ENCODE measurements around the gene GBGT1.

The GBGT1 gene

DNA sequence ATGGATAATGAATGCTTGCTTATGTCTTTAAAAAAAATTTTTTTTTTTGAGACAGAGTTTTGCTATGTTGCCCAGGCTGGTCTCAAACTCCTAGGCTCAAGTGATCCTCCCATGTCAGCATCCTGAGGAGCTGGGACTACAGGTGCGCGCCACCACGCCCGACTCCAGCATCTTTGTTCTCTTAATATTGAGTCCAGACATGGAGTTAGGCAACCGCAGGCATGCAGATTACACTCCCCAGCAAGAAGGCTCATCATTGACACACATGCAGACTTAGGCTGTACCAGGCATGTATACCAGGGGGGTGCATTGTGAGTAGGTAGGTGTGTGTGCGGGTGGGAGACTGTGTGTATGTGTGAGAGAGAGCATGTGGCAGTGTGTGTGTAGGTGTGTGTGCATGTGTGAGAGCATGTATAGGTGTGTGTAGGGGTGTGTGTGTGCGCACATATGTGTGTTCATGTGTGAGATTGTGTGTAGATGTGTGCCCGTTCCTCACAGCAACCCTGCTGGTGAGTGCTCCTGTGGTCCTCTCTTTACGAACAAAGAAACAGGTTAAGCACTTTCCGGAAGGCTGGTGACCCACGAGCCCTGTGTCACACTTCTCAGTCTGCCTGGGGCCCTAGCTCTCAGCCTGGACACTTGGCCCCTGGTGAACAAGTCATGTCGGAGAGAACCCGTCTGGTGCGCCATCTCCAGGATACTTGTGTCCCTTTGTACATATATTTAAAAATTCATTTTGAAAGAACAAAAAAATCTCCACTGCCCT is 39.2 kb upstream of the GBGT1 start:
- Mint-ChIP-seq H3K27ac (no peak overlapping the region), H3K4me3 (no peak overlapping the region), H3K27me3 (ENCODE audit: low read depth) (peaks cover 15% of the 10 kb centered on the region), H3K9me3 (no peaks in the 10 kb centered on the region), H3K36me3 (ENCODE audit: low read depth) (no peaks in the 10 kb centered on the region), H3K4me1 (ENCODE audit: low read depth) (no peaks in the 10 kb centered on the region)

DNA sequence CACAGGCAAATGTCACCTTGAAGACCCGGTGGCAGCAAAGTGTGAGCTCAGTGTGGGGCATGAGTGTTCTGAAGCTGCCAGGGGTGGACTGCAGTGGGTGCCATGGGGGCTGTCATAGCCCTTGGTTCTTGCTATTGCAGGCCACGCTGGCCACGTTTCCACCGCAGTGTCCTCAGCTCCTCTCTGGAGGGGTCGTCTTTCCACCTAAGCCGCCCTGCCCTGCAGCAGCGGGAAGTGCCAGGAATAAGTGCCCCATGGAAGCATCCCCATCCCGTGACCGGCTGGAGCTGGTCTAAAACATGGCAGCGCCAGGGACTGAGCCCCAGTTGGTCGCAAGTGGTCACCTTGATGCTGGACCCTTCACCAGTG is 38.4 kb upstream of the GBGT1 start:
- Mint-ChIP-seq H3K4me3 (no peak overlapping the region), H3K27me3 (ENCODE audit: low read depth) (peaks cover 18% of the 10 kb centered on the region), H3K27ac (no peak overlapping the region), H3K9me3 (no peaks in the 10 kb centered on the region), H3K36me3 (ENCODE audit: low read depth) (no peaks in the 10 kb centered on the region), H3K4me1 (ENCODE audit: low read depth) (no peaks in the 10 kb centered on the region)

DNA sequence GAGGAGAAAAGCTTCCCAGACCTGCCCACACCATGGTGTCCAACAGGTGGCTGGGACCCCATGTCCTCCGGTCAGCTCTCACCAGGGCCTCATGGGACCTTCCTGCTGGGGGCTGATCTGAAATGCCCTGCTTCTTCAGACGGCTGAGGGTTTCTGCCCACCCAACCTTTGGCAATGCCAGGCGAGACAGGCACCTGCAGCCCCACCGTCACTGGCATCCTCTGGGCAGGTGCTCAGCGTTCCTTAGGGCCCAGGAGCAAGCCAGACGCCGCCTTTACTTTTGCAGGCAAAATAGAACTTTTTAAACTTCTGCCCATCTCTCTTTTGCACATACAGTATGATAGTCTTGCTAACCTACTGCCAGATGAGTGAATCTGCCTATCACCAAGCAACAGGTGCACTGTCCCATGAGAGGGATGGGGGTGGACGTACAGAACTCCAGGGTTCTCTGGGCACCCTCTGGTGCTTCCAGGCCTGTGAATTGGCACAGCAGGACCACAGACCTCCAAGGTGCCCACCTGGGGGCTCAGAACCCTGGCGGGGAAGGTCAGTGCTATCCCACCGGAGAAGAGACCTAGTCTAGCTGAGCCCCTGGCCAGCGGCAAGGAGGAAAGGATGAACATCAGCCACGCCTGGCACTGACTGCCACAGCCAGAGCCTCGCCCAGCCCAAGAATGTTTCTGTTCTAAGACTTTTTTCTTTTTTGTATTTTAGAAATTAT is 37.9 kb upstream of the GBGT1 start:
- no peaks in the 10 kb centered on the region for H3K36me3 Mint-ChIP-seq (ENCODE audit: low read depth)
- H3K4me3 Mint-ChIP-seq: no peak overlapping the region
- peaks cover 18% of the 10 kb centered on the region for H3K27me3 Mint-ChIP-seq (ENCODE audit: low read depth)
- H3K4me1 Mint-ChIP-seq (ENCODE audit: low read depth): no peaks in the 10 kb centered on the region
- no peak overlapping the region for H3K27ac Mint-ChIP-seq
- H3K9me3 Mint-ChIP-seq: no peaks in the 10 kb centered on the region

DNA sequence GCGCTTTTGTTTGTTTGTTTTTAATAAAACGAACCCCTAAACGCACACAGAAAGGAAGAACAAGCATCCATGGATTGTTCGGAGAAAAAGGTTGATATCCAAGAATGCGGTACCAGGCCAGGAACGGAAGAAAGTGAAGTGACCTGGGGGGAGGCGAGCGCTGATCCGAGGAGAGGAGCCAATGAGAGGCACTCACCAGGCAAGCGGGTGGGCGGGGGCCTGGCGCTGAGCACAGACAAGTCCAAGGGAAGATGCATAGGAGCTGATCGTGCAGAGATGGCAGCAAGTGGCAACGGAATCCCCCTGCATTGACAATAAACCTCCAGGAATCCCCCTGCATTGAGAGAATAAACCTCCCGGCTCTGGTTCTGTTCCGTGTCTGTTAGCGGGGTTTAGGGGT is 36.9 kb upstream of the GBGT1 start:
- Mint-ChIP-seq H3K27ac (no peak overlapping the region), H3K4me1 (ENCODE audit: low read depth) (no peaks in the 10 kb centered on the region), H3K4me3 (no peak overlapping the region), H3K9me3 (no peaks in the 10 kb centered on the region), H3K27me3 (ENCODE audit: low read depth) (peaks cover 18% of the 10 kb centered on the region), H3K36me3 (ENCODE audit: low read depth) (no peaks in the 10 kb centered on the region)

DNA sequence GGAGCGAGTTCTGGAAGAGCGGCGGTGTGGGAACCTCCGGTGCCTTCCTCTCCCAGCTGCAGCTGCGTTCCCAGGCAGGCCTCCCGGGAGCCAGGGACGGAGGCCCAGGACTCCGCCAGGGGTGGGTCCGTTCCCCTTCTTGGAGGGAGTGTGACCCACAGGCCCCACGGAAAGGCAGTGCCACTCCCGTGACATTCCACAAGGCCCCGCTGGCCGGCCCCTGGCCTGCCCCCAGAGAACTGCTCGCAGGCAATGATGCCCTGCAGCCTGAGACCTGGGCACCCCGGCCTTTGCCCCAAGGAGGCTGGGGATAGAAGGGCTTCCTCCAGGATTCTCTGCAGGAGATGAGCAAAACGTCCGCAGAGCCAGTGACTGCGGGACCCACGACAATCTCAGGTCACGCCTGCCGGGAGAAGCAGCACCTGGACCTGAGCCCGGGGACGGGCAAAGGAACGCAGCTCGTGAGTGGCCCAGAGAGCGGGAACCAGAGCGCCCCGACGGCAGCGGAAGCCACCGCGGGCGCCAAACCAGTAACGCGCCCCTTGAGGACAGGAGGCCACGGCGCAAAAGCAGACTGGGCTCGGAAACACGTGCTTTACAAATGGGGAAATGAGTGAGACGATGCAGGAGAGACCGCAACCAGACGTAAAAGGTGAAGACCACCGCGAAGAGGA is 36.1 kb upstream of the GBGT1 start:
- peaks cover 4% of the 10 kb centered on the region for H3K9me3 Mint-ChIP-seq
- peak overlapping the region; percentile 69 for H3K4me3 Mint-ChIP-seq
- H3K36me3 Mint-ChIP-seq (ENCODE audit: low read depth): no peaks in the 10 kb centered on the region
- H3K4me1 Mint-ChIP-seq (ENCODE audit: low read depth): no peaks in the 10 kb centered on the region
- H3K27ac Mint-ChIP-seq: no peak overlapping the region
- H3K27me3 Mint-ChIP-seq (ENCODE audit: low read depth): peaks cover 25% of the 10 kb centered on the region

DNA sequence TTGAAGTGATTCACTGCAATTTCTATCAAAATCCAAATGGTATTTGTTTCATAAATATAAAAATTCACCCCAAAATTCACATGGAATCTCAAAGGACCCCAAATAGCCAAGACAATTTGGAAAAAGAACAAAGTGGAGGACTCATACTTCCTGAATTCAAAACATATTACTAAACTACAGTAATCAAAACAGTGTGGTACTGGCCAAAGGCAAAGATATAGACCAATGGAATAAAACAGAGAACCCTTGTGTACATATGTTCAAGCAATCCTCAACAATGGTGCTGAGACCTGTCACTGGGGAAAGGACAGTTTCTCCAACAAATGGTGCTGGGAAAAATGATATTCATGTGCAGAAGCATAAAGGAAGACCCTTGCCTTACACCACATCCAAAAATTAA is 31.3 kb upstream of the GBGT1 start:
- Mint-ChIP-seq H3K4me3 (no peak overlapping the region), H3K27ac (no peak overlapping the region), H3K9me3 (peaks cover 4% of the 10 kb centered on the region), H3K4me1 (ENCODE audit: low read depth) (no peaks in the 10 kb centered on the region), H3K36me3 (ENCODE audit: low read depth) (no peaks in the 10 kb centered on the region), H3K27me3 (ENCODE audit: low read depth) (peaks cover 26% of the 10 kb centered on the region)

DNA sequence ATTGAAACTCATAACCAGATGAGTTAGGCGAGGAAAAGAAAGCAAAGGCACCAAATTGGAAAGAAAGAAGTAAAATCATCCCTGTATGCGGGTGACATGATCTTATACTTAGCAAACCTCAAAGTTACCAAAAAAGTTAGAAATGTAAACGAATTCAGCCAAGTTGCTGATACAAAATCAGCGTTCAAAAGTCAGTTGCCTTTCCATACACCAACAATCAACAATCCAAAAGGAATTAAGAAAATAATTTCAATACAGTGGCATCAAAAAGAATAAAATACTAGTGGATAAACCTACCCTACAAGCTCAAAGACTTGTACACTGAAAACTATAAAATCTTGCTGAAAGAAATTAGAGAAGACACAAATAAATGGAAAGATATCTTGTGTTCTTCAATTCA is 30.9 kb upstream of the GBGT1 start:
- no peaks in the 10 kb centered on the region for H3K36me3 Mint-ChIP-seq (ENCODE audit: low read depth)
- no peak overlapping the region for H3K27ac Mint-ChIP-seq
- H3K9me3 Mint-ChIP-seq: peaks cover 4% of the 10 kb centered on the region
- H3K4me3 Mint-ChIP-seq: no peak overlapping the region
- peaks cover 26% of the 10 kb centered on the region for H3K27me3 Mint-ChIP-seq (ENCODE audit: low read depth)
- H3K4me1 Mint-ChIP-seq (ENCODE audit: low read depth): no peaks in the 10 kb centered on the region

DNA sequence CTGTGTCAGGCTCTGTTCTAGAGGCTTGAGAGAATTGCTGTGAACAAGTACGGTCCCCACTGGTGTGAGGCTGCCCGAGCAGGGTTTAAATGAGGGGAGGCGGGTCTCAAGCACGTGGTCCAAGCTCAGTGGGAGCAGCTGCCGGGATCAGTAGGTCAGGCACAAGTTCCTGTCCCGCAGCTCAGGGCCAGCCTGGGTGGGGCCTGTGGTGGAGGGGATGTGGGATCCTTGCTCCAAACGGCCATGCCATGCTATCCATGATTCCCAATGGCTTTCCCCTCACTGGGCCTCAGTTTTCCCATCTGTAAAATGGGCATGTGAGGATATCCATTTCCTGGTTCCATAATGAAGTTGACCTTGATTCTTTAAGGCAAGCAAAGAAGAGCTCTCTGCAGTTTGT is 28.3 kb upstream of the GBGT1 start:
- H3K9me3 Mint-ChIP-seq: peaks cover 4% of the 10 kb centered on the region
- H3K4me3 Mint-ChIP-seq: no peak overlapping the region
- no peaks in the 10 kb centered on the region for H3K36me3 Mint-ChIP-seq (ENCODE audit: low read depth)
- peaks cover 32% of the 10 kb centered on the region for H3K27me3 Mint-ChIP-seq (ENCODE audit: low read depth)
- no peak overlapping the region for H3K27ac Mint-ChIP-seq
- H3K4me1 Mint-ChIP-seq (ENCODE audit: low read depth): no peaks in the 10 kb centered on the region

DNA sequence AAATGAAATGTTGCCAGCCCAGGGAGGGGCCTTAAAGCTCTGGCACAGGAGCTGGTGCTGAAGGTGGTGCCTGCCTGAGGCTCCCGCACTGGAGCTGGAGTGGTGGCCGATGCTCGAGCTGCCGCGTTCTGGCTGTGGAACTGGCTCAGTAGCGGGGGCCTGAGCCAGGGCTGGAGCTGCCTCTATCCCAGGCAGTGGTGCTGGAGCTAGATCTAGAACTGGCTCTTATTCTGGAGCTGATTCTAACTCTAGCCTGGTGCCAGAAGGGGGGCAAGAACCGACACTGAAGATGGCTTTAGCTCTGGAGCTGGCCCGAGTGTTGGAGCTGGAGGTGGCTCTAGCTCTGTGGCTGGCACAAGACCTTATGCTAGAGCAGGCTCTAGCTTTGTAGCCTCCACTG is 26.1 kb upstream of the GBGT1 start:
- peaks cover 36% of the 10 kb centered on the region for H3K27me3 Mint-ChIP-seq (ENCODE audit: low read depth)
- H3K36me3 Mint-ChIP-seq (ENCODE audit: low read depth): no peaks in the 10 kb centered on the region
- peaks cover 6% of the 10 kb centered on the region for H3K4me1 Mint-ChIP-seq (ENCODE audit: low read depth)
- no peak overlapping the region for H3K4me3 Mint-ChIP-seq
- no peaks in the 10 kb centered on the region for H3K9me3 Mint-ChIP-seq
- H3K27ac Mint-ChIP-seq: no peak overlapping the region

DNA sequence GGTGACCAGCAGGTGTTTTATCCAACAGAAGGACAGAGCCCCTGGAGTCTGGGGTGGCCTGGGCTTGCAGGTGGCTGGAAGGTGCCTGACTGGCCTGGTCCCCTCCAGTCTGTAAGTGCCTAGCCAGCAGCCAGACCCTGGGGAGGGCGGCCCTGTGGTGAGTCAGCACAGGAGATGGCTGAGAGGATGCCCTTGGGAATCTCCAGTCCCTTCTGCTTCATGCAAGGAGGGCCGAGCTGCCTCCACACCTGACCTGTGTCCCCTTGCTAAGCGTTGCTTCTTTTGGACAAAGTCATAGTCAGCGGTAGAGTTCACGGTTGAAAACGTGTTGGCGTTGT is 25.1 kb upstream of the GBGT1 start:
- H3K27me3 Mint-ChIP-seq (ENCODE audit: low read depth): peaks cover 37% of the 10 kb centered on the region
- no peaks in the 10 kb centered on the region for H3K9me3 Mint-ChIP-seq
- H3K27ac Mint-ChIP-seq: no peak overlapping the region
- H3K36me3 Mint-ChIP-seq (ENCODE audit: low read depth): no peaks in the 10 kb centered on the region
- peaks cover 12% of the 10 kb centered on the region for H3K4me1 Mint-ChIP-seq (ENCODE audit: low read depth)
- no peak overlapping the region for H3K4me3 Mint-ChIP-seq

DNA sequence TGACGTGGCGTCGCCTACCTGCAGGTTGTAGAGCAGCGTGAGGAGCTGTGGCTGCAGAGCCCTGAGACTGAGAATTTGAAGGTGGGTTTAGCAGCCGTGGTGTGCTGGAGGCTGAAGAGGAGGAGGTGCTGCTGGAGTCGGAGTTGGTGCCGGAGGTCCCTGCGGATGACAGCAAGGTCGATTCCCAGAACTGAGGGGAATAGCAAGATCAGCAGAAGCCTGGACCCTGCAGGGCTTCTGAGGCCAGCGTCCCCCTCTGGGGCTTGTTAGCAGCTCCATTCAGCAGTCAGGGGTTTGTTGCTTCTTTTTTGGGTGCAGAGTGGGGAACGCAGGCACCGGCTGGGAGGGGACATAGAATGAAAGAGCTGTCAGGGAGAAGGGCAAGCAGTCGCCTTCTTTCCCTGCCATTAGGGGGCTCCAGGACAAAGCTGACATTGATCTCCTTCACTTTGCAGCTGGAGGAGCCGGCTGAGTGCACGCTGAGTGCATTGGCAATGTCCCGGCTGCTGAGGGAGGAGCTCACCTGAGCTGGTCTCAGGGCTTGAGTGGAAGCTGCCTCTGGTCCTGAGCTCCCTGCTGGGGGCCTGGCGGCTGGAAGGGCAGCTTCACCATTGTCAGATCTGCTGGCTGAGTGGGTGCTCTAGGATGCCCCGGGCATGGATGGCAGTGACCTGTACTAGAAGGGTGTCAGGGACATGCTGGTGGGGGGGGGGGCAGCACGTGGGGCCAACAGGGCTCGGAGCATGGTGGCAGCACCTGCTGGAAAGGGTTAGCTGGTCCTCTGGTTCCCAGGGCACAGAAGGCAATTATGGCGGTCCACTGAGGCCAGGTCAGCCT is 24.5 kb upstream of the GBGT1 start:
- H3K9me3 Mint-ChIP-seq: no peaks in the 10 kb centered on the region
- no peak overlapping the region for H3K27ac Mint-ChIP-seq
- H3K27me3 Mint-ChIP-seq (ENCODE audit: low read depth): peaks cover 39% of the 10 kb centered on the region
- no peak overlapping the region for H3K4me3 Mint-ChIP-seq
- peaks cover 15% of the 10 kb centered on the region for H3K4me1 Mint-ChIP-seq (ENCODE audit: low read depth)
- H3K36me3 Mint-ChIP-seq (ENCODE audit: low read depth): no peaks in the 10 kb centered on the region

DNA sequence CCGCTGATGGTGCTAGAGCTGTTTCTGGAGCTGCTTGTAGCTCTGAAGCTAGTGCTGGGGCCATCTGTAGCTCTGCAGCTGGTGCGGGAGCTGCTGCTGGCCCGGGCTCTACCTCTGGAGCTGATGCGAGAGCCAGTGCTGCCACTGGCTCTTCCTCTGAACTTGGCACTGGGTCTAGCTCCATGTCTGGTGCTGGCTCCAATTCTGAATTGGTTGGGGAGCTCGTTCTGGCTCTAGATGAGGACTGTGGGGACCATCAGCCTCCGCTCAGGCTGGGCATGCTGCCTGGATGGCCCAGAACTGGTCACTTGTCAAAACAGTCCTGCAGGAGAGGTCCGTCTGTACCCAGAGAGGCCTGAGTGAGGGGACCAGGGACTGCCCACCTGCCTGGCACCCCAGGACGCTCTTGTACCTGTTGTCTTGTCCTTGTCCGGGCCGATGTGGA is 23.9 kb upstream of the GBGT1 start:
- Mint-ChIP-seq H3K9me3 (no peaks in the 10 kb centered on the region), H3K36me3 (ENCODE audit: low read depth) (no peaks in the 10 kb centered on the region), H3K27me3 (ENCODE audit: low read depth) (peaks cover 45% of the 10 kb centered on the region), H3K4me3 (no peak overlapping the region), H3K4me1 (ENCODE audit: low read depth) (peaks cover 15% of the 10 kb centered on the region), H3K27ac (no peak overlapping the region)

DNA sequence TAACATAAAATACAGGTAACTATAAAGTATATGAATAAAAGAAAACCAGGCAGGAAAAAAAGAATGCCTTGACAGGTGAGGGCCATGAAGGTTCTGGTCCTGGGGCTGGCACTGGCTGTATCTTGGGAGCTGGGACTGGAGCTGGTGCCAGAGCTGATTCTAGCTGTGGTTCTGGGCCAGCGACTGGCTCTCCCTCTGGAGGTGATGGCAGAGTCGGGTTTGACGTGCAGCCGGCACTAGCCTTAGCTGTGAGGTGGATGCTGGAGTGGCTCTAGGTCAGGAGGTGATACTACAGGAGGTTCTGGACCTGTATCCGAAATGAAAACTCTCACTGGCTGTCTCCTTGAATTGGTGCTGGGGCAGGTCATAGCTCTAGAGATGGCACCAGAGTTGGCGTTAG is 23.0 kb upstream of the GBGT1 start:
- Mint-ChIP-seq H3K27me3 (ENCODE audit: low read depth) (peaks cover 46% of the 10 kb centered on the region), H3K36me3 (ENCODE audit: low read depth) (no peaks in the 10 kb centered on the region), H3K27ac (no peak overlapping the region), H3K4me3 (no peak overlapping the region), H3K4me1 (ENCODE audit: low read depth) (peaks cover 15% of the 10 kb centered on the region), H3K9me3 (no peaks in the 10 kb centered on the region)

DNA sequence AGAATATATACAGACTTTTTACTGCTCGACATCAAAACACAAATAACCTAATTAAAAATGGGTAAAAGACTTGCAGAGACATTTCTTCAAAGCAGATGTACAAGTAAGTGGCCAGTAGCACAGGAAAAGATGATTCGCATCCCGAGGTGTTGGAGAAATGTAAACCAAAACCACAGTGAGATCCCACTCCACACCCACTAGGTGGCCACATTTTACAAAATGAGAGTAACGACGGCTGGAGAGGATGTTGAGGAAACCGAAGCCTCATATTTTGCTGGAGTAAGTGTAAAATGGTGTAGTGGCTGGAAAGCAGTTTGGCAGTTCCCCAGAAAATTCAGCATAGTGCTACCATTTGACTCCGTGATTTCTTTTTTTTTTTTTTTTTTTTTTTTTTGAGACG is 21.3 kb upstream of the GBGT1 start:
- Mint-ChIP-seq H3K4me3 (peak overlapping the region; percentile 12), H3K27me3 (ENCODE audit: low read depth) (peaks cover 52% of the 10 kb centered on the region), H3K4me1 (ENCODE audit: low read depth) (peaks cover 16% of the 10 kb centered on the region)

More for the DNA sequence above, 21.3 kb upstream of the GBGT1 start:
- Mint-ChIP-seq H3K27ac (peak overlapping the region; percentile 24), H3K9me3 (no peaks in the 10 kb centered on the region), H3K36me3 (ENCODE audit: low read depth) (no peaks in the 10 kb centered on the region)

Measured in T-helper 1 cell treated with Interleukin-12 subunit alpha and Interleukin-12 subunit beta and Interleukin-4 antibody, amounts not matched to agents 30 μg/mL and 1 μg/mL, for 36 hours (primary cell).